Right atrium auricular region (tissue), 2 donors: Measurements from ENCODE around the gene COL7A1. TPM values are rescaled to one million over a fixed set of nuclear protein-coding genes. Genes with fewer than 3 reads are reported as not detected.

ENCODE experiments used
- DNase-seq: peaks from one replicate; pipeline ENCODE4 v3.0.0-alpha.2; 2019; ENCODE audit warnings: low spot score
- H3K27ac ChIP-seq, 2 donors: fragments of 200-600 bp; sonication (generic); 1 replicate in 1 of 2; 2 replicates in 1 of 2; pipeline ENCODE4 v1.5.1; 2016 to 2019
- H3K27me3 ChIP-seq, 2 donors: fragments of 200-600 bp; sonication (generic); one replicate each; pipeline versions ENCODE4 v1.5.1 to v1.6.0; 2017 to 2019
- H3K36me3 ChIP-seq: fragments of 200-600 bp; sonication (generic); one replicate; pipeline ENCODE4 v1.5.1; 2016
- H3K4me1 ChIP-seq, 2 donors: fragments of 200-600 bp; sonication (generic); one replicate each; pipeline versions ENCODE4 v1.5.1 to v1.6.0; 2017 to 2019
- H3K4me3 ChIP-seq, 2 donors: fragments of 200-600 bp; sonication (generic); 1 replicate in 1 of 2; 2 replicates in 1 of 2; pipeline ENCODE4 v1.5.1; 2017 to 2019; ENCODE audit warnings: mild to moderate bottlenecking in 1 of 2, moderate library complexity in 1 of 2
- H3K9me3 ChIP-seq, 2 donors: fragments of 200-600 bp; sonication (generic); one replicate each; pipeline ENCODE4 v1.5.1; 2019
- total RNA-seq, 2 donors: library from RNA; depleted of rRNA; stranded (reverse); fragments of >200 nt; gene quantifications; one replicate each; pipeline ENCODE4 v1.1.0, GENCODE V29; 2016
- TF ChIP-seq, protein P1 (sequence below), 2 donors: fragments of 200-600 bp; sonication (generic); IDR thresholded peaks; one replicate each; pipeline ENCODE4 v1.5.1; 2019; ENCODE audit warnings: antibody characterized with exemption in 2 of 2

COL7A1 gene
- total RNA-seq, 2 donors from 2014 or later, result 1.9 to 2.6 TPM

GRCh38 chr3:48617559-48617958, 22.4 kb upstream of the COL7A1 start:
- DNase-seq, result no peak
- H3K4me1 ChIP-seq, result no peaks in the 10 kb centered on the region
- H3K36me3 ChIP-seq, result no peaks in the 10 kb centered on the region
- no peak overlapping the region for H3K27ac ChIP-seq
- H3K9me3 ChIP-seq, result peaks cover 0 to 20% of the 10 kb centered on the region in 2 donors
- no peak overlapping the region for H3K4me3 ChIP-seq
- H3K27me3 ChIP-seq, result no peaks in the 10 kb centered on the region
- TF ChIP-seq, protein P1, sequence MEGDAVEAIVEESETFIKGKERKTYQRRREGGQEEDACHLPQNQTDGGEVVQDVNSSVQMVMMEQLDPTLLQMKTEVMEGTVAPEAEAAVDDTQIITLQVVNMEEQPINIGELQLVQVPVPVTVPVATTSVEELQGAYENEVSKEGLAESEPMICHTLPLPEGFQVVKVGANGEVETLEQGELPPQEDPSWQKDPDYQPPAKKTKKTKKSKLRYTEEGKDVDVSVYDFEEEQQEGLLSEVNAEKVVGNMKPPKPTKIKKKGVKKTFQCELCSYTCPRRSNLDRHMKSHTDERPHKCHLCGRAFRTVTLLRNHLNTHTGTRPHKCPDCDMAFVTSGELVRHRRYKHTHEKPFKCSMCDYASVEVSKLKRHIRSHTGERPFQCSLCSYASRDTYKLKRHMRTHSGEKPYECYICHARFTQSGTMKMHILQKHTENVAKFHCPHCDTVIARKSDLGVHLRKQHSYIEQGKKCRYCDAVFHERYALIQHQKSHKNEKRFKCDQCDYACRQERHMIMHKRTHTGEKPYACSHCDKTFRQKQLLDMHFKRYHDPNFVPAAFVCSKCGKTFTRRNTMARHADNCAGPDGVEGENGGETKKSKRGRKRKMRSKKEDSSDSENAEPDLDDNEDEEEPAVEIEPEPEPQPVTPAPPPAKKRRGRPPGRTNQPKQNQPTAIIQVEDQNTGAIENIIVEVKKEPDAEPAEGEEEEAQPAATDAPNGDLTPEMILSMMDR (IDR thresholded peaks at IDR 0.05), result no peak

- Histone ChIP-seq H3K27me3 (no peaks in the 10 kb centered on the region), H3K27ac (no peak overlapping the region), H3K4me1 (peaks cover 0 to 5% of the 10 kb centered on the region in 2 donors), H3K9me3 (peaks cover 0 to 20% of the 10 kb centered on the region in 2 donors), H3K36me3 (no peaks in the 10 kb centered on the region), H3K4me3 (no peak overlapping the region)
- DNase-seq, result no peak
- TF ChIP-seq, protein P1 (IDR thresholded peaks at IDR 0.05), result no peak
These were observed 18.9 kb upstream of the COL7A1 start for GRCh38 chr3:48614044-48614443.

DNA sequence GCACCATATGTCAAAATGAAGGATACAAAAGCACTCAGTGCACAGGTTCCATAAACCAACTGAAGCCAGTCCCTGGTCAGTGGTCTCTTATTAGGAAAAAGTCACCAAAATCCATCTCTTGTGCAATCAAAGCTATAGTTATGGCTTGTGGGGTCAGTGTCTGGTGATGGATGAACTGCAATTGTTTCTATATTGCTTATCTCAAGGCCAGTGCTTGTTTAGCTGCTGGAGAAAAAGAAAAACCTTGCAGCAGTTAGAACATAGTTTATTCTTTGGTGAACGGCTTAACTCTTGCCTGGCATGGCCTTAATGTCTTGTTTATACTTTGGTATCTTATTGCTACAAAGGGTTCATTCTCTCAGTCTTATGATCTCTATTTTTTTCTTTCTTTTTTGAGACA, 17.2 kb upstream of the COL7A1 start:
- TF ChIP-seq, protein P1 (IDR thresholded peaks at IDR 0.05), result no peak
- H3K4me1 ChIP-seq, result peaks cover 0 to 18% of the 10 kb centered on the region in 2 donors
- no peaks in the 10 kb centered on the region for H3K27me3 ChIP-seq

GRCh38 chr3:48609088-48610005, 14.2 kb upstream of the COL7A1 start, which contains the start of gene UQCRC1:
UQCRC1 (minus strand) TSS chr3:48609646; CDS start chr3:48609620, 26 bp downstream.
- DNase-seq, result peak; percentile 90
- peak within 1 kb of the TSS; percentile 90 to 93 for H3K27ac ChIP-seq
- TF ChIP-seq, protein P1 (IDR thresholded peaks at IDR 0.05), result peak; percentile 51 to 82
- no peaks in the 10 kb centered on the region for H3K9me3 ChIP-seq
- H3K4me3 ChIP-seq, result peak within 1 kb of the TSS; percentile 92 to 94
- no peaks in the 10 kb centered on the region for H3K27me3 ChIP-seq
- peaks cover 22% of the 10 kb centered on the region for H3K36me3 ChIP-seq
- peaks cover 0 to 18% of the 10 kb centered on the region in 2 donors for H3K4me1 ChIP-seq

More for the DNA sequence above, 17.2 kb upstream of the COL7A1 start:
- Histone ChIP-seq H3K9me3 (peaks cover 0 to 7% of the 10 kb centered on the region in 2 donors), H3K36me3 (no peaks in the 10 kb centered on the region), H3K27ac (no peak overlapping the region), H3K4me3 (no peak overlapping the region)
- no peak for DNase-seq

- no peak for DNase-seq
- Histone ChIP-seq H3K36me3 (peaks cover 40% of the 10 kb centered on the region), H3K4me1 (peaks cover 0 to 18% of the 10 kb centered on the region in 2 donors), H3K9me3 (no peaks in the 10 kb centered on the region), H3K27me3 (no peaks in the 10 kb centered on the region), H3K27ac (no peak overlapping the region), H3K4me3 (no peak overlapping the region)
- TF ChIP-seq, protein P1 (IDR thresholded peaks at IDR 0.05), result no peak
These were observed 12.4 kb upstream of the COL7A1 start for GRCh38 chr3:48607519-48607918.
